Hepatocyte (in vitro differentiated cells): ENCODE results near the gene BEND5. TPM values are rescaled to one million over a fixed set of nuclear protein-coding genes. Genes with fewer than 3 reads are reported as not detected.

Source experiments
- DNase-seq: peaks from one replicate; pipeline ENCODE4 v3.0.0-alpha.2; 2016; ENCODE audit warnings: low spot score
- H2AFZ ChIP-seq: fragments of 200-600 bp; sonication (generic); 2 replicates; pipeline ENCODE4 v1.6.0; 2016; ENCODE audit warnings: antibody characterized with exemption, mild to moderate bottlenecking
- H3K27ac ChIP-seq: fragments of 200-600 bp; sonication (generic); 2 replicates; pipeline ENCODE4 v1.5.1; 2016; ENCODE audit warnings: mild to moderate bottlenecking
- H3K27me3 ChIP-seq: fragments of 200-600 bp; sonication (generic); 2 replicates; pipeline ENCODE4 v1.6.1; 2016
- H3K36me3 ChIP-seq: fragments of 200-600 bp; sonication (generic); replicated peaks from 2 replicates; pipeline ENCODE4 v1.5.1; 2016; ENCODE audit warnings: low read depth; ENCODE audit not compliant: insufficient read depth
- H3K4me1 ChIP-seq: fragments of 200-600 bp; sonication (generic); 2 replicates; pipeline ENCODE4 v1.5.1; 2016; ENCODE audit warnings: mild to moderate bottlenecking, moderate library complexity; ENCODE audit not compliant: insufficient read depth
- H3K4me2 ChIP-seq: fragments of 200-600 bp; sonication (generic); 2 replicates; pipeline ENCODE4 v1.6.0; 2016
- H3K4me3 ChIP-seq: fragments of 200-600 bp; sonication (generic); 2 replicates; pipeline ENCODE4 v1.5.1; 2016; ENCODE audit warnings: mild to moderate bottlenecking
- H3K79me2 ChIP-seq: fragments of 200-600 bp; sonication (generic); 2 replicates; pipeline ENCODE4 v1.6.0; 2017; ENCODE audit warnings: mild to moderate bottlenecking
- H3K9me2 ChIP-seq: fragments of 200-600 bp; sonication (generic); replicated peaks from 2 replicates; pipeline ENCODE4 v1.6.0; 2017; ENCODE audit warnings: mild to moderate bottlenecking; ENCODE audit not compliant: insufficient read depth
- H3K9me3 ChIP-seq: fragments of 200-600 bp; sonication (generic); 2 replicates; pipeline ENCODE4 v1.5.1; 2016; ENCODE audit warnings: low read depth, mild to moderate bottlenecking
- H4K20me1 ChIP-seq: fragments of 200-600 bp; sonication (generic); 2 replicates; pipeline ENCODE4 v1.6.0; 2016; ENCODE audit warnings: mild to moderate bottlenecking; ENCODE audit not compliant: insufficient read depth, poor library complexity, severe bottlenecking
- CTCF ChIP-seq: fragments of 200-600 bp; sonication (generic); IDR thresholded peaks from 2 replicates; pipeline ENCODE4 v1.5.1; 2016; ENCODE audit warnings: antibody characterized with exemption, mild to moderate bottlenecking; ENCODE audit not compliant: poor library complexity
- EZH2 ChIP-seq: fragments of 200-600 bp; sonication (generic); IDR thresholded peaks from 2 replicates; pipeline ENCODE4 v1.6.1; 2016; ENCODE audit warnings: antibody characterized with exemption, mild to moderate bottlenecking, borderline replicate concordance
- EZH2phosphoT487 ChIP-seq: fragments of 200-600 bp; sonication (generic); IDR thresholded peaks from one replicate; pipeline ENCODE4 v1.6.1; 2018; ENCODE audit warnings: antibody characterized with exemption, mild to moderate bottlenecking, low read depth, moderate library complexity; ENCODE audit not compliant: unreplicated experiment, severe bottlenecking
- WGBS: methylation state at CpG from one replicate; pipeline ENCODE4 v1.1.6; 2016; ENCODE audit warnings: low lambda C conversion rate; ENCODE audit errors: missing lambda C conversion rate; 5-methylcytosine and 5-hydroxymethylcytosine counted together
- polyA plus RNA-seq: library from polyadenylated mRNA; unstranded; fragments of >200 nt; fragmentation: Nextera tagmentation; extraction: Ambion mirVana; gene quantifications from 2 replicates; pipeline ENCODE4 v1.2.1, GENCODE V29; 2016
- total RNA-seq: library from RNA; depleted of rRNA; stranded (reverse); fragments of >200 nt; gene quantifications from 2 replicates; pipeline ENCODE4 v1.2.3, GENCODE V29; 2014

Gene BEND5
- total and polyA plus RNA-seq, 2 experiments from 2014 or later, result 7.5 to 7.9 TPM

- no peaks in the 10 kb centered on the region for H3K36me3 ChIP-seq
- H3K4me2 ChIP-seq, result no peak overlapping the region
- WGBS, result 87% methylated on average over 3 of the region's 3 CpGs
- H3K4me3 ChIP-seq, result no peak overlapping the region
- no peak for DNase-seq
- no peak for TF ChIP-seq EZH2
- no peak for TF ChIP-seq CTCF
- TF ChIP-seq EZH2phosphoT487, result no peak
- H3K9me3 ChIP-seq, result no peaks in the 10 kb centered on the region
- no peak overlapping the region for H3K27ac ChIP-seq
- H4K20me1 ChIP-seq, result no peaks in the 10 kb centered on the region
- H3K79me2 ChIP-seq, result no peaks in the 10 kb centered on the region
- peaks cover 3% of the 10 kb centered on the region for H3K4me1 ChIP-seq
- no peaks in the 10 kb centered on the region for H3K9me2 ChIP-seq
- no peaks in the 10 kb centered on the region for H3K27me3 ChIP-seq
- no peak overlapping the region for H2AFZ ChIP-seq
Observed at GRCh38 chr1:48678710-48679505, 97.8 kb downstream of the BEND5 start.
